SK-N-MC (cell line): Measurements from ENCODE around the gene COA8.

Source experiments
- EZH2 ChIP-seq: fragments of 200-600 bp; sonication (generic); IDR thresholded peaks from one replicate; pipeline ENCODE4 v1.6.1; 2017; ENCODE audit warnings: antibody characterized with exemption
- FOXP2 ChIP-seq: optimal IDR thresholded peaks from 2 replicates; pipeline ENCODE3; 2011; ENCODE audit warnings: mild to moderate bottlenecking, moderate library complexity; ENCODE audit not compliant: insufficient read depth; ENCODE audit errors: extremely low read length, control extremely low read depth
- POLR2AphosphoS5 ChIP-seq: IDR thresholded peaks from 2 replicates; pipeline ENCODE4 v1.6.1; 2012; ENCODE audit warnings: mild to moderate bottlenecking, low read depth, low read length, borderline replicate concordance

DNA sequence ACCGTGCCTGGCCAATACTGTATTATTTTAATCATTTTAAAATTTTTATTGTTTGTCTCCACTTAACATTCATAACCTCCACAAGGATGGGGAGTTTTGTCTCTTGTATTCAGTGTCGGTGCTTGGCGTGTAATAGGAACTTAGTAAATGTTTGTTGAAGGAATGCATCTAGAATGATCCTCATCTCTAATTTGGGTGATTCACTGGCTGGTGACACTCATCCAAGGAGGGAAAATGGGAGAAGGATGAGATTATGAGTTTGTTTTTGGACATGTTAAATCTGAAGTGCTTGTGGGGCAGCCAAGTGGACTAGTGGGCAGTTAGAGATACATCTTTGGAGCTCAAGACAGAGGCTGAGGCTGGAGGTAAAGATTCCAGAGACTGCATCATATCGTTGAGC lies 71.4 kb downstream of the COA8 start:
- TF ChIP-seq EZH2 (no peak), POLR2AphosphoS5 (no peak), FOXP2 (no peak)
